ENCODE data around the gene IGF2BP2.
"Not testable (repeated sequence)": the region's sequence is repeated elsewhere in the genome, so short reads cannot be mapped to it uniquely, and the experiment has no call there.

Gene IGF2BP2

GRCh38 chr3:185705498-185705897, 119.3 kb downstream of the IGF2BP2 start:
- no peak for DNase-seq

GRCh38 chr3:185702262-185703225, 122.3 kb downstream of the IGF2BP2 start:
- no peak for DNase-seq

GRCh38 chr3:185701611-185702261, 123.1 kb downstream of the IGF2BP2 start:
- DNase-seq = no peak

- DNase-seq = no peak
Observed at GRCh38 chr3:185699927-185700326, 124.9 kb downstream of the IGF2BP2 start.

GRCh38 chr3:185697228-185697627, 127.6 kb downstream of the IGF2BP2 start:
- not testable (repeated sequence) for DNase-seq

- no peak for DNase-seq
Observed at GRCh38 chr3:185696039-185696438, 128.8 kb downstream of the IGF2BP2 start.

- no peak for DNase-seq
Observed at GRCh38 chr3:185693985-185694653, 130.7 kb downstream of the IGF2BP2 start.

GRCh38 chr3:185691622-185692021, 133.2 kb downstream of the IGF2BP2 start:
- DNase-seq = no peak

GRCh38 chr3:185687271-185687878, 137.5 kb downstream of the IGF2BP2 start:
- DNase-seq = no peak

- DNase-seq = no peak
Observed at GRCh38 chr3:185685231-185686035, 139.4 kb downstream of the IGF2BP2 start.

- DNase-seq = no peak
Observed at GRCh38 chr3:185680231-185680630, 144.6 kb downstream of the IGF2BP2 start.

- DNase-seq = no peak
Observed at GRCh38 chr3:185678027-185678426, 146.8 kb downstream of the IGF2BP2 start.

GRCh38 chr3:185677146-185677829, 147.6 kb downstream of the IGF2BP2 start:
- no peak for DNase-seq

- no peak for DNase-seq
Observed at GRCh38 chr3:185667574-185667973, 157.3 kb downstream of the IGF2BP2 start.

GRCh38 chr3:185663929-185664328, 160.9 kb downstream of the IGF2BP2 start:
- no peak for DNase-seq

GRCh38 chr3:185661772-185662171, 163.1 kb downstream of the IGF2BP2 start:
- DNase-seq = no peak

GRCh38 chr3:185661296-185661695, 163.5 kb downstream of the IGF2BP2 start:
- DNase-seq = not testable (repeated sequence)

- peak; percentile 55 for DNase-seq
Observed at GRCh38 chr3:185659942-185660921, 164.6 kb downstream of the IGF2BP2 start.

GRCh38 chr3:185658943-185659342, 165.9 kb downstream of the IGF2BP2 start:
- no peak for DNase-seq

- DNase-seq = no peak
Observed at GRCh38 chr3:185658504-185658912, 166.3 kb downstream of the IGF2BP2 start.
